Measurements from ENCODE around the gene PIGN.
"Not testable (repeated sequence)": the region's sequence is repeated elsewhere in the genome, so short reads cannot be mapped to it uniquely, and the experiment has no call there.

DNA sequence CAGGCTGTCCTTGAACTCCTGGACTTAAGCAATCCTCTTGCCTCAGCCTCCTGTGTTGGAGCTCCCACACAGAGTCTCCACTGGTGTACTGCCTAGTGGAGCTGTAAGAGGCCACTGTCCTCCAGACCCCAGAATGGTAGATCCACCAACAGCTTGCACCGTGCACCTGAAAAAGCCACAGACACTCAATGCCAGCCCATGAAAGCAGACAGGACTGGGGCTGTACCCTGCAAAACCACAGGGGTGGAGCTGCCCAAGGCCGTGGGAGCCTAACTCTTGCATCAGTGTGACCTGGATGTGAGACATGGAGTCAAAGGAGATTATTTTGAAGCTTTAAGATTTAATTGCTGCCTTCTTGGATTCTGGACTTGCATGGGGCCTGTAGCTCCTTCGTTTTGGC is 152.6 kb downstream of the PIGN start:
- TF ChIP-seq, protein P1, sequence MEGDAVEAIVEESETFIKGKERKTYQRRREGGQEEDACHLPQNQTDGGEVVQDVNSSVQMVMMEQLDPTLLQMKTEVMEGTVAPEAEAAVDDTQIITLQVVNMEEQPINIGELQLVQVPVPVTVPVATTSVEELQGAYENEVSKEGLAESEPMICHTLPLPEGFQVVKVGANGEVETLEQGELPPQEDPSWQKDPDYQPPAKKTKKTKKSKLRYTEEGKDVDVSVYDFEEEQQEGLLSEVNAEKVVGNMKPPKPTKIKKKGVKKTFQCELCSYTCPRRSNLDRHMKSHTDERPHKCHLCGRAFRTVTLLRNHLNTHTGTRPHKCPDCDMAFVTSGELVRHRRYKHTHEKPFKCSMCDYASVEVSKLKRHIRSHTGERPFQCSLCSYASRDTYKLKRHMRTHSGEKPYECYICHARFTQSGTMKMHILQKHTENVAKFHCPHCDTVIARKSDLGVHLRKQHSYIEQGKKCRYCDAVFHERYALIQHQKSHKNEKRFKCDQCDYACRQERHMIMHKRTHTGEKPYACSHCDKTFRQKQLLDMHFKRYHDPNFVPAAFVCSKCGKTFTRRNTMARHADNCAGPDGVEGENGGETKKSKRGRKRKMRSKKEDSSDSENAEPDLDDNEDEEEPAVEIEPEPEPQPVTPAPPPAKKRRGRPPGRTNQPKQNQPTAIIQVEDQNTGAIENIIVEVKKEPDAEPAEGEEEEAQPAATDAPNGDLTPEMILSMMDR (IDR thresholded peaks at IDR 0.05), result not testable (repeated sequence)
- not testable (repeated sequence) for TF ChIP-seq POLR2AphosphoS5, POLR2A (IDR thresholded peaks at IDR 0.05)

Data from breast epithelium (tissue), 3 donors.